Measurements from ENCODE around the gene SYT14.

- TF ChIP-seq GATA2 (IDR thresholded peaks at IDR 0.05; ENCODE audit: low read depth, low read length) (no peak), GATA3 (IDR thresholded peaks at IDR 0.05; ENCODE audit: low read depth, low read length) (no peak)
These were observed 24.8 kb downstream of the SYT14 start for GRCh38 chr1:209962856-209963255.

Measured in SH-SY5Y (cell line).